Measurements from ENCODE around the gene YBEY.
"Not testable (repeated sequence)": the region's sequence is repeated elsewhere in the genome, so short reads cannot be mapped to it uniquely, and the experiment has no call there.

Gene YBEY

DNA sequence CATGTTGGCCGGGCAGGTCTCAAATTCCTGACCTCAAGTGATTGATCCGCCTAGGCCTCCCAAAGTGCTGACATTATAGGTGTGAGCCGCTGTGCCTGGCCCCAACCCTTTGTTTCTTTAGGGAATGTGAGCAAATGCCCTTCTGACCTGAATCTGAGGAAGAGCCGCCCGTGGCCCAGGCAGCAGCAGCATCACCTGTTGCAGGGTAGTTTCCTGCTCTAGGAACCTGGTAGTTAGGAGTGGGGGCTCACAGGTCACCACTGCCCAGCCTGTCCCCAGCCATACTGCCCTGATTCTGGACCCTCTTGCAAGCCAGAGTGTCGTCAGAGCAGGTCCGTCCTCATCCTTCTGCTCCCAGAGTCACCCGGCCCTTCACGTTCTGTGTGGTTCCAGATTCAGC, 13.0 kb downstream of the YBEY start:
- Histone ChIP-seq H3K9ac (no peak overlapping the region), H3K27me3 (peaks cover 0 to 11% (median 8%) of the 10 kb centered on the region in 11 experiments; a peak in 9 of 22 replicates), H3K36me3 (peaks cover 4 to 54% (median 49%) of the 10 kb centered on the region in 11 experiments; a peak in 21 of 22 replicates), H3K4me2 (no peak overlapping the region), H4K20me1 (peaks cover 0 to 20% (median 0%) of the 10 kb centered on the region in 11 experiments; a peak in 5 of 22 replicates), H3K4me1 (peaks cover 11 to 23% (median 21%) of the 10 kb centered on the region in 10 experiments), H3K9me3 (replicated peaks in 1 of 11) (no peaks in the 10 kb centered on the region), H3K4me3 (no peak overlapping the region), H3K27ac (no peak overlapping the region)
- TF ChIP-seq Cebpa-rat (IDR thresholded peaks at IDR 0.05) = no peak

DNA sequence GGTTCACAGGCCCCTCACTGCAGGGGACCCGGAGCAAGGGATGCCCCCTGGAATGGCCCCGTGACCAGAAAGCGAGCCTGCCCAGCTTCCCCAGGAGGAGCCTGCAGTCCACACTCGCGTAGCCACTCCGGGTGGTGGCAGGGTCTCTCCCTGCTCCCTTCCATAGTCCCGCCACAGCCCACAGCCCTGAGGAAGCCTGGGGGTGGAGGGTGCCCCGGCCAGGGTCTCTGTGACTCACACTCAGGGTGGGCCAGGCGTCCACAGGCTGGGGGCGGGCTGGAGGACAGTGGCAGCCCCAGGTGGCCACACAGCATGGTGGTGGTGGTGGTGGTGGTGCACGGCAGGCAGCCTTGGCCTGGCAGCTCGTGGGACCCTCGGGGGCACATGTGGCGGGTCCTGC, 15.6 kb downstream of the YBEY start:
- H3K36me3 ChIP-seq = peaks cover 21 to 80% (median 75%) of the 10 kb centered on the region in 11 experiments
- H3K27me3 ChIP-seq = peaks cover 0 to 11% (median 8%) of the 10 kb centered on the region in 11 experiments; a peak in 9 of 22 replicates
- peaks cover 0 to 11% (median 10%) of the 10 kb centered on the region in 10 experiments; a peak in 14 of 20 replicates for H3K4me1 ChIP-seq
- peaks cover 0 to 28% (median 0%) of the 10 kb centered on the region in 11 experiments; a peak in 6 of 22 replicates for H4K20me1 ChIP-seq
- no peaks in the 10 kb centered on the region for H3K9me3 ChIP-seq (replicated peaks in 1 of 11)
- H3K4me2 ChIP-seq = no peak overlapping the region
- no peak overlapping the region for H3K27ac ChIP-seq
- TF ChIP-seq Cebpa-rat (IDR thresholded peaks at IDR 0.05) = no peak
- H3K4me3 ChIP-seq = no peak overlapping the region
- H3K9ac ChIP-seq = no peak overlapping the region

- Histone ChIP-seq H3K9me3 (replicated peaks in 1 of 11) (no peaks in the 10 kb centered on the region), H3K27ac (no peak overlapping the region), H3K4me3 (no peak overlapping the region), H3K27me3 (no peaks in the 10 kb centered on the region), H3K4me1 (no peaks in the 10 kb centered on the region), H4K20me1 (peaks cover 0 to 47% (median 0%) of the 10 kb centered on the region in 11 experiments; a peak in 7 of 22 replicates), H3K9ac (no peak overlapping the region), H3K36me3 (peaks cover 21 to 95% (median 94%) of the 10 kb centered on the region in 11 experiments), H3K4me2 (no peak overlapping the region)
- TF ChIP-seq Cebpa-rat (IDR thresholded peaks at IDR 0.05) = no peak
Measured at GRCh38 chr21:46304437-46304836, 18.3 kb downstream of the YBEY start.

DNA sequence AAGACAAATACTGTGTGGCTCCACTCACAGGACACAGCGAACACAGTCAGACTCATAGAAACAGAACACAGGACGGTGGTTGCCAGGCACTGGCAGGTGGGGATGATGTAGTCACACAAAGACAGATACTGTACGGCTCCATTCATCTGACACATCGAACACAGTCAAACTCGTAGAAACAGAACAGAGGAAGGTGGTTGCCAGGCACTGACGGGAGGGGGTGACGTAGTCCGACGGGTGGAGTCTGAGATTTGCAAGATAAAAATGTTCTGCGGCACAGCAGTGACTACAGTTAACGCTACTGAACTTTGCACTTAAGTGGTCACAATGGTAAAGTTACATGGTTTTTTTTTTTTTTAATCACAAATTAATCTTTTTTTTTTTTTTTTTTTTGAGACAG, 18.8 kb downstream of the YBEY start:
- Histone ChIP-seq H3K4me1 (no peaks in the 10 kb centered on the region), H3K4me2 (no peak overlapping the region), H3K36me3 (peaks cover 21 to 95% (median 94%) of the 10 kb centered on the region in 11 experiments), H4K20me1 (peaks cover 0 to 50% (median 0%) of the 10 kb centered on the region in 11 experiments; a peak in 7 of 22 replicates), H3K4me3 (no peak overlapping the region), H3K9ac (no peak overlapping the region), H3K9me3 (replicated peaks in 1 of 11) (no peaks in the 10 kb centered on the region), H3K27me3 (no peaks in the 10 kb centered on the region), H3K27ac (no peak overlapping the region)
- TF ChIP-seq Cebpa-rat (IDR thresholded peaks at IDR 0.05) = no peak

- no peaks in the 10 kb centered on the region for H3K4me1 ChIP-seq
- H3K27me3 ChIP-seq = no peaks in the 10 kb centered on the region
- no peak overlapping the region for H3K9ac ChIP-seq
- H3K4me3 ChIP-seq = no peak overlapping the region
- no peak overlapping the region for H3K4me2 ChIP-seq
- peaks cover 0 to 35% (median 0%) of the 10 kb centered on the region in 11 experiments; a peak in 6 of 22 replicates for H4K20me1 ChIP-seq
- TF ChIP-seq Cebpa-rat (IDR thresholded peaks at IDR 0.05) = no peak
- H3K27ac ChIP-seq = no peak overlapping the region
- peaks cover 17 to 92% (median 91%) of the 10 kb centered on the region in 11 experiments for H3K36me3 ChIP-seq
- peaks cover 0 to 6% (median 0%) of the 10 kb centered on the region in 11 experiments; a peak in 1 of 22 replicates for H3K9me3 ChIP-seq (replicated peaks in 1 of 11)
Measured at GRCh38 chr21:46307625-46308024, 21.5 kb downstream of the YBEY start.

DNA sequence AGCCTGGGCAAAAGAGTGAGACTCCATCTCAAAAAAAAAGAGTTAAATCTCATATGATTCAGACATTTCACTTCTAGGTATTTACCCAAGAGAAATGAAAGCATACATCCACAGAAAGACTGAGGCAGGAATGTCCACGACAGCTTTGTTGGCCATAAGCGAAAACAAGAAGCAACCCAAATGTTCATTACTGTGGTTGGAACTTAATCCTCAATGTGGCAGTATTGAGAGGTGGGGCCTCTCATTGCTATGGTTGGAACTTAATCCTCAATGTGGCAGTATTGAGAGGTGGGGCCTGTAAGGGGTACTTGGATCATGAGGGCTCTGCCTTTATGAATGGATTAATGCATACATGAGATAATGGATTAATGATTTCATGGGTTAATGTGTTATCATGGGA, 22.3 kb downstream of the YBEY start:
- peaks cover 17 to 94% (median 92%) of the 10 kb centered on the region in 11 experiments for H3K36me3 ChIP-seq
- H4K20me1 ChIP-seq = peaks cover 0 to 36% (median 0%) of the 10 kb centered on the region in 11 experiments; a peak in 6 of 22 replicates
- peaks cover 0 to 13% (median 0%) of the 10 kb centered on the region in 11 experiments; a peak in 1 of 22 replicates for H3K9me3 ChIP-seq (replicated peaks in 1 of 11)
- H3K27me3 ChIP-seq = no peaks in the 10 kb centered on the region
- H3K27ac ChIP-seq = no peak overlapping the region
- H3K4me1 ChIP-seq = no peaks in the 10 kb centered on the region
- H3K4me3 ChIP-seq = no peak overlapping the region
- no peak for TF ChIP-seq Cebpa-rat (IDR thresholded peaks at IDR 0.05)
- no peak overlapping the region for H3K9ac ChIP-seq
- no peak overlapping the region for H3K4me2 ChIP-seq

DNA sequence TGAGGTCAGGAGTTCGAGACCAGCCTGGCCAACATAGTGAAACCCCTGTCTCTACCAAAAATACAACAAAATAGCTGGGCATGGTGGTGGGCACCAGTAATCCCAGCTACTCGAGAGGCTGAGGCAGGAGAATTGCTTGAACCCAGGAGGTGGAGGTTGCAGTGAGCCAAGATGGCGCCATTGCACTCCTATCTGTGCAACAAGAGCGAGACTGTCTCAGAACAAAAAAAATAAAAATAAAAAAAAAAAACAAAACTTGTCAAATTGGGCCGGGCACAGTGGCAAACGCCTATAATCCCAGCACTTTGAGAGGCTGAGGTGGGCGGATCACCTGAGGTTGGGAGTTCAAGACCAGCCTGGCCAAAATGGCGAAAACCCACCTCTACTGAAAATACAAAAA, 24.1 kb downstream of the YBEY start:
- H3K4me2 ChIP-seq, H3K4me3 ChIP-seq, H3K9ac ChIP-seq, H3K4me1 ChIP-seq, H3K27ac ChIP-seq, H3K27me3 ChIP-seq: not testable (repeated sequence)
- peaks cover 0 to 46% (median 0%) of the 10 kb centered on the region in 11 experiments; a peak in 6 of 22 replicates for H4K20me1 ChIP-seq
- H3K9me3 ChIP-seq (replicated peaks in 1 of 11) = peaks cover 0 to 13% (median 0%) of the 10 kb centered on the region in 11 experiments; a peak in 1 of 22 replicates
- H3K36me3 ChIP-seq = peaks cover 10 to 98% (median 96%) of the 10 kb centered on the region in 11 experiments; a peak in 21 of 22 replicates

GRCh38 chr21:46311568-46311967, 25.4 kb downstream of the YBEY start:
- Histone ChIP-seq H3K4me1 (no peaks in the 10 kb centered on the region), H4K20me1 (peaks cover 0 to 52% (median 0%) of the 10 kb centered on the region in 11 experiments; a peak in 6 of 22 replicates), H3K4me3 (no peak overlapping the region), H3K9ac (no peak overlapping the region), H3K27me3 (no peaks in the 10 kb centered on the region), H3K36me3 (peaks cover 0 to 98% (median 94%) of the 10 kb centered on the region in 11 experiments; a peak in 20 of 22 replicates), H3K4me2 (no peak overlapping the region), H3K9me3 (replicated peaks in 1 of 11) (peaks cover 0 to 13% (median 0%) of the 10 kb centered on the region in 11 experiments; a peak in 1 of 22 replicates), H3K27ac (no peak overlapping the region)
- TF ChIP-seq Cebpa-rat (IDR thresholded peaks at IDR 0.05) = no peak

DNA sequence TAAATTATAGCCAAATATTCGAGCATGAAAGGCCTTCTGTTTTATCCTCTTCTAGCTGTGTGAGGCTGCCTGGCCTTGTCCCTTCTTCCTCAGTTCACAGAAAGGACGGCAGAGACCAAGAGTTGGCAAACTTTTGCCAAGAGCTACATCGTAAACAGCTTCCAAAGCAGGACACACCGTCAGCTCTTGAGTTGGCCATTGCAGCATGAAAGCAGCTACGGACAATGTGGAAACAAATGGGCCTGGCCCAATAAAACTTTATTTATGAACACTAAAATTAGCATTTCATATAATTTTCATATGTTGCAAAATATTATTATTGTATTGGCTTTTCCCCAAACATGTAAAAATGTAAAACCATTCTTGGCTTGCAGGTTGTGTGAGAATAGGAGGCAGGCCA, 26.8 kb downstream of the YBEY start:
- H3K9ac ChIP-seq = no peak overlapping the region
- no peak overlapping the region for H3K27ac ChIP-seq
- H3K9me3 ChIP-seq (replicated peaks in 1 of 11) = peaks cover 0 to 13% (median 0%) of the 10 kb centered on the region in 11 experiments; a peak in 1 of 22 replicates
- H3K4me1 ChIP-seq = peaks cover 0 to under 1% (median 0%) of the 10 kb centered on the region in 10 experiments; a peak in 1 of 20 replicates
- no peak overlapping the region for H3K4me2 ChIP-seq
- H3K27me3 ChIP-seq = no peaks in the 10 kb centered on the region
- no peak overlapping the region for H3K4me3 ChIP-seq
- H4K20me1 ChIP-seq = peaks cover 0 to 55% (median 7%) of the 10 kb centered on the region in 11 experiments; a peak in 11 of 22 replicates
- no peak for TF ChIP-seq Cebpa-rat (IDR thresholded peaks at IDR 0.05)
- peaks cover 0 to 98% (median 92%) of the 10 kb centered on the region in 11 experiments; a peak in 20 of 22 replicates for H3K36me3 ChIP-seq
